A549 (cell line): ENCODE data around the gene CYP4F2. TPM values are rescaled to one million over a fixed set of nuclear protein-coding genes. Genes with fewer than 3 reads are reported as not detected.

Source experiments
- ATAC-seq, 2 experiments: fragments of 200-7000 bp in 1 of 2; fragments of >200 bp in 1 of 2; cut with Nextera tagmentation in 1 of 2; cut with Tn5 transposase in 1 of 2; 3 replicates each; pipeline versions ENCODE4 v1.8.0 to v1.9.1; 2018 to 2020; ENCODE audit warnings: mild to moderate bottlenecking in 1 of 2, moderate library complexity in 1 of 2
- CTCF ChIA-PET: fragments of 300-600 bp; sonication (Branson Sonifier 250); formaldehyde crosslinking; extraction: SDS; loops from one replicate; lab custom pipeline; 2021; ENCODE audit warnings: antibody characterized with exemption, inconsistent platforms; lab: Yijun Ruan, JAX
- POLR2A ChIA-PET: fragments of 350-600 bp; formaldehyde crosslinking; extraction: SDS; loops from one replicate; lab custom pipeline; 2021; ENCODE audit warnings: antibody characterized with exemption, inconsistent platforms; lab: Yijun Ruan, JAX
- DNase-seq, 2 experiments: peaks; one replicate each; pipeline versions ENCODE4 v3.0.0 to v3.0.0-alpha.2; 2011 to 2016; ENCODE audit warnings: low read depth in 1 of 2, low spot score in 1 of 2
- FAIRE-seq: peaks from 2 replicates; lab custom pipeline; 2011; peaks lifted over from hg19 to GRCh38; lab: Jason Lieb, UNC
- H3K27ac ChIP-seq, 2 experiments: fragments of >200 bp; sonication (Bioruptor Twin); formaldehyde crosslinking; 3 replicates each; pipeline ENCODE4 v1.5.1; 2016 to 2017
- H3K4me1 ChIP-seq: fragments of >200 bp; sonication (Bioruptor Twin); formaldehyde crosslinking; 3 replicates; pipeline ENCODE4 v1.6.1; 2016
- H3K4me2 ChIP-seq: fragments of >200 bp; sonication (Bioruptor Twin); formaldehyde crosslinking; 3 replicates; pipeline ENCODE4 v1.6.1; 2016
- H3K4me3 ChIP-seq: fragments of >200 bp; sonication (Bioruptor Twin); formaldehyde crosslinking; 3 replicates; pipeline ENCODE4 v1.5.1; 2016
- H3K9me3 ChIP-seq: fragments of >200 bp; sonication (Bioruptor Twin); formaldehyde crosslinking; 3 replicates; pipeline ENCODE4 v1.6.1; 2016
- BHLHE40 ChIP-seq: IDR thresholded peaks from 2 replicates; pipeline ENCODE4 v1.6.1; 2012; ENCODE audit warnings: low read depth, low read length, inconsistent platforms
- CBX2 ChIP-seq: fragments of 200-600 bp; sonication (generic); IDR thresholded peaks from 2 replicates; pipeline ENCODE4 v1.6.1; 2016; ENCODE audit warnings: low read depth, mild to moderate bottlenecking, borderline replicate concordance
- CBX8 ChIP-seq: fragments of 200-600 bp; sonication (generic); IDR thresholded peaks from 2 replicates; pipeline ENCODE4 v1.6.1; 2016
- CEBPB ChIP-seq, 2 experiments: fragments of >200 bp in 1 of 2; sonication (Bioruptor Twin) in 1 of 2; formaldehyde crosslinking in 1 of 2; IDR thresholded peaks; 2 replicates each; pipeline ENCODE4 v1.6.1; 2012 to 2016
- CHD2 ChIP-seq: fragments of 150-350 bp; IDR thresholded peaks from 2 replicates; pipeline ENCODE4 v1.6.1; 2014; ENCODE audit warnings: low read length; ENCODE audit not compliant: partially characterized antibody
- EHMT2 ChIP-seq: fragments of 200-600 bp; sonication (generic); IDR thresholded peaks from 2 replicates; pipeline ENCODE4 v1.6.1; 2016; ENCODE audit warnings: antibody characterized with exemption, low read depth, mild to moderate bottlenecking, moderate library complexity
- EP300 ChIP-seq, 2 experiments: fragments of >200 bp; sonication (Bioruptor Twin); formaldehyde crosslinking; IDR thresholded peaks; 2 replicates in 1 of 2; 3 replicates in 1 of 2; pipeline ENCODE4 v1.6.1; 2016 to 2017
- FOSL2 ChIP-seq, 2 experiments: fragments of 450-650 bp in 1 of 2; fragments of >200 bp in 1 of 2; sonication (Bioruptor Twin) in 1 of 2; formaldehyde crosslinking; IDR thresholded peaks; 2 replicates each; pipeline versions ENCODE4 v1.5.0 to v1.6.1; 2016 to 2020; ENCODE audit warnings: mild to moderate bottlenecking in 1 of 2, moderate library complexity in 1 of 2
- HDAC2 ChIP-seq: fragments of 200-600 bp; sonication (generic); IDR thresholded peaks from 2 replicates; pipeline ENCODE4 v1.6.1; 2016
- HEYL ChIP-seq: fragments of 250-450 bp; sonication (Bioruptor Pico); IDR thresholded peaks from 2 replicates; pipeline ENCODE4 v1.8.0; 2021; ENCODE audit warnings: mild to moderate bottlenecking, moderate library complexity
- HOXA7 ChIP-seq: fragments of 250-450 bp; sonication (Bioruptor Pico); IDR thresholded peaks from 2 replicates; pipeline ENCODE4 v1.5.0; 2020; ENCODE audit warnings: mild to moderate bottlenecking, moderate library complexity
- HOXB13 ChIP-seq: fragments of 250-450 bp; sonication (Bioruptor Pico); IDR thresholded peaks from 2 replicates; pipeline ENCODE4 v1.5.0; 2020; ENCODE audit warnings: low read depth, mild to moderate bottlenecking, moderate library complexity
- HOXB5 ChIP-seq: fragments of 250-450 bp; sonication (Bioruptor Pico); IDR thresholded peaks from 2 replicates; pipeline ENCODE4 v1.5.0; 2020; ENCODE audit warnings: mild to moderate bottlenecking, moderate library complexity
- JUN ChIP-seq, 2 experiments: fragments of >200 bp; sonication (Bioruptor Twin); formaldehyde crosslinking; IDR thresholded peaks; 2 replicates in 1 of 2; 3 replicates in 1 of 2; pipeline ENCODE4 v1.6.1; 2016 to 2017
- KDM1A ChIP-seq: fragments of 200-600 bp; sonication (generic); IDR thresholded peaks from 2 replicates; pipeline ENCODE4 v1.6.1; 2016; ENCODE audit warnings: low read depth, mild to moderate bottlenecking
- MAFK ChIP-seq: fragments of 450-650 bp; IDR thresholded peaks from 2 replicates; pipeline ENCODE4 v1.6.1; 2014; ENCODE audit not compliant: partially characterized antibody
- MAZ ChIP-seq: fragments of 150-350 bp; IDR thresholded peaks from 2 replicates; pipeline ENCODE4 v1.6.1; 2014; ENCODE audit warnings: antibody characterized with exemption, low read depth, low read length, borderline replicate concordance
- NFE2L2 ChIP-seq: fragments of 150-350 bp; conservative IDR thresholded peaks from 2 replicates; pipeline ENCODE4 v1.6.1; 2014; ENCODE audit warnings: low read length
- NR3C1 ChIP-seq: fragments of >200 bp; sonication (Bioruptor Twin); formaldehyde crosslinking; IDR thresholded peaks from 3 replicates; pipeline ENCODE4 v1.6.1; 2017
- PHF8 ChIP-seq: fragments of 200-600 bp; sonication (generic); IDR thresholded peaks from 2 replicates; pipeline ENCODE4 v1.6.1; 2016; ENCODE audit warnings: low read depth, mild to moderate bottlenecking, antibody characterized with exemption, moderate library complexity, borderline replicate concordance
- POLR2A ChIP-seq: IDR thresholded peaks from 2 replicates; pipeline ENCODE4 v1.6.1; 2012; ENCODE audit warnings: mild to moderate bottlenecking, low read length
- POLR2AphosphoS2 ChIP-seq: conservative IDR thresholded peaks from 2 replicates; pipeline ENCODE4 v1.6.1; 2012; ENCODE audit warnings: low read length, improper control_type of control experiment, inconsistent platforms
- RAD21 ChIP-seq, 2 experiments: fragments of >200 bp in 1 of 2; sonication (Bioruptor Twin) in 1 of 2; formaldehyde crosslinking in 1 of 2; IDR thresholded peaks in 1 of 2; conservative IDR thresholded peaks in 1 of 2; 2 replicates in 1 of 2; 3 replicates in 1 of 2; pipeline ENCODE4 v1.6.1; 2012 to 2018; ENCODE audit warnings: inconsistent platforms in 1 of 2
- RFX5 ChIP-seq: fragments of 450-650 bp; IDR thresholded peaks from 2 replicates; pipeline ENCODE4 v1.7.1; 2014; ENCODE audit warnings: antibody characterized with exemption, mild to moderate bottlenecking, moderate library complexity
- SMC3 ChIP-seq: fragments of >200 bp; sonication (Bioruptor Twin); formaldehyde crosslinking; IDR thresholded peaks from 3 replicates; pipeline ENCODE4 v1.6.1; 2018; ENCODE audit warnings: inconsistent platforms
- SREBF2 ChIP-seq: fragments of 450-650 bp; IDR thresholded peaks from 2 replicates; pipeline ENCODE4 v1.6.1; 2014; ENCODE audit warnings: mild to moderate bottlenecking, moderate library complexity
- TP53 ChIP-seq: fragments of 250-450 bp; sonication (Bioruptor Pico); IDR thresholded peaks from 2 replicates; pipeline ENCODE4 v1.5.0; 2021; ENCODE audit warnings: mild to moderate bottlenecking, moderate library complexity
- ZC3H11A ChIP-seq: fragments of 450-650 bp; IDR thresholded peaks from 2 replicates; pipeline ENCODE4 v1.6.1; 2014; ENCODE audit warnings: antibody characterized with exemption, mild to moderate bottlenecking
- WGBS: methylation state at CpG from one replicate; pipeline ENCODE4 v1.1.6; 2017; ENCODE audit errors: missing lambda C conversion rate; 5-methylcytosine and 5-hydroxymethylcytosine counted together
- polyA plus RNA-seq, 4 experiments: library from polyadenylated mRNA; depleted of rRNA in 3 of 4; stranded (reverse); fragments of >200 nt; fragmentation: RNase III in 1 of 4; extraction: RNeasy Plus Mini Kit Qiagen cat#74134 plus additional on column Dnase treatment in 1 of 4; gene quantifications; 2 replicates in 3 of 4; 3 replicates in 1 of 4; pipeline ENCODE4 v1.2.3, GENCODE V29; 2011 to 2017
- TF ChIP-seq, protein P1 (sequence below): fragments of >200 bp; sonication (Bioruptor Twin); formaldehyde crosslinking; IDR thresholded peaks from 3 replicates; pipeline ENCODE4 v1.5.1; 2016
- TF ChIP-seq, protein P2 (sequence below): IDR thresholded peaks from 2 replicates; pipeline ENCODE4 v1.6.1; 2012; ENCODE audit warnings: low read depth, borderline replicate concordance
- TF ChIP-seq, protein P3 (sequence below): IDR thresholded peaks from 2 replicates; pipeline ENCODE4 v1.6.1; 2012
- TF ChIP-seq, protein P4 (sequence below): fragments of >200 bp; sonication (Bioruptor Twin); formaldehyde crosslinking; IDR thresholded peaks from 2 replicates; pipeline ENCODE4 v1.6.1; 2016
- TF ChIP-seq, protein P5 (sequence below): fragments of 150-350 bp; IDR thresholded peaks from 2 replicates; pipeline ENCODE4 v1.6.1; 2014; ENCODE audit warnings: low read depth, mild to moderate bottlenecking, low read length
- TF ChIP-seq, protein P6 (sequence below): fragments of 250-450 bp; sonication (Bioruptor Pico); IDR thresholded peaks from 2 replicates; pipeline ENCODE4 v1.5.0; 2021; ENCODE audit warnings: mild to moderate bottlenecking, moderate library complexity, borderline replicate concordance

Gene CYP4F2
- polyA plus RNA-seq, 2 of the 4 experiments (the other 2 are of a cell fraction) = 0.13 to 0.43 TPM

DNA sequence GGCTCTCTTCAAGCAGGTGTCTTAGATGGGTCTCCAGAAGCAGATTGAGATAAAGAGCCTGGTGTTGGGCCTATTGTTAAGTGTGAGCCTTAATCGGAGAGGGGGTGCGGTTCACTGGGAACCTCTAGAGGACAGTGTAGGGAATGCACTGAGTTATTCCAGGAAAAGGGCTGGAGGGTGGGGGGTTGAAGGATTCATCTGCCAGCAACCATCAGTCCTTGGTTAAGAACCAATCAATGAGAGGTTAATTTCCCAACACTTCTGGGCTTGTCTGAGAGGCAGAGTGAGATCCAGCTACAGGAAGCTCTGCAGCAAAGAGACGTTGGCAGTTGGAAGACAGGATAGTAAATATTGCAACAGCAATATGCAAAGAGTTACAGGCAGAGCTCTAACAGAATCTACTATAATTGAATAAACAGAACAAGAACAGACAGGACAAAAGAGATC, 28.7 kb downstream of the CYP4F2 start:
- TF ChIP-seq CHD2 (no peak), KDM1A (no peak), ZC3H11A (no peak), CEBPB (IDR thresholded peaks at IDR 0.05) (no peak), NR3C1 (no peak), NFE2L2 (no peak), POLR2AphosphoS2 (no peak), HEYL (CRISPR knock-in tag) (no peak), SMC3 (peak; percentile 40; the same call in 1 of the 3 replicates), RAD21 (conservative IDR thresholded peaks at IDR 0.05 in 1 of 2, IDR thresholded peaks at IDR 0.05 in 1 of 2) (peak; percentile 53 to 70), EP300 (IDR thresholded peaks at IDR 0.05) (no peak), HOXB13 (no peak), TP53 (CRISPR knock-in tag) (no peak), POLR2A (no peak), EHMT2 (no peak), RFX5 (no peak), HOXA7 (CRISPR knock-in tag) (no peak), BHLHE40 (no peak), PHF8 (no peak), FOSL2 (IDR thresholded peaks at IDR 0.05) (no peak), FOSL2 (CRISPR knock-in tag; IDR thresholded peaks at IDR 0.05) (no peak), HDAC2 (no peak), JUN (IDR thresholded peaks at IDR 0.05) (no peak)
- TF ChIP-seq, protein P1, sequence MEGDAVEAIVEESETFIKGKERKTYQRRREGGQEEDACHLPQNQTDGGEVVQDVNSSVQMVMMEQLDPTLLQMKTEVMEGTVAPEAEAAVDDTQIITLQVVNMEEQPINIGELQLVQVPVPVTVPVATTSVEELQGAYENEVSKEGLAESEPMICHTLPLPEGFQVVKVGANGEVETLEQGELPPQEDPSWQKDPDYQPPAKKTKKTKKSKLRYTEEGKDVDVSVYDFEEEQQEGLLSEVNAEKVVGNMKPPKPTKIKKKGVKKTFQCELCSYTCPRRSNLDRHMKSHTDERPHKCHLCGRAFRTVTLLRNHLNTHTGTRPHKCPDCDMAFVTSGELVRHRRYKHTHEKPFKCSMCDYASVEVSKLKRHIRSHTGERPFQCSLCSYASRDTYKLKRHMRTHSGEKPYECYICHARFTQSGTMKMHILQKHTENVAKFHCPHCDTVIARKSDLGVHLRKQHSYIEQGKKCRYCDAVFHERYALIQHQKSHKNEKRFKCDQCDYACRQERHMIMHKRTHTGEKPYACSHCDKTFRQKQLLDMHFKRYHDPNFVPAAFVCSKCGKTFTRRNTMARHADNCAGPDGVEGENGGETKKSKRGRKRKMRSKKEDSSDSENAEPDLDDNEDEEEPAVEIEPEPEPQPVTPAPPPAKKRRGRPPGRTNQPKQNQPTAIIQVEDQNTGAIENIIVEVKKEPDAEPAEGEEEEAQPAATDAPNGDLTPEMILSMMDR = peak; percentile 41
- TF ChIP-seq, protein P2, sequence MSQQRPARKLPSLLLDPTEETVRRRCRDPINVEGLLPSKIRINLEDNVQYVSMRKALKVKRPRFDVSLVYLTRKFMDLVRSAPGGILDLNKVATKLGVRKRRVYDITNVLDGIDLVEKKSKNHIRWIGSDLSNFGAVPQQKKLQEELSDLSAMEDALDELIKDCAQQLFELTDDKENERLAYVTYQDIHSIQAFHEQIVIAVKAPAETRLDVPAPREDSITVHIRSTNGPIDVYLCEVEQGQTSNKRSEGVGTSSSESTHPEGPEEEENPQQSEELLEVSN = no peak
- TF ChIP-seq, protein P3, sequence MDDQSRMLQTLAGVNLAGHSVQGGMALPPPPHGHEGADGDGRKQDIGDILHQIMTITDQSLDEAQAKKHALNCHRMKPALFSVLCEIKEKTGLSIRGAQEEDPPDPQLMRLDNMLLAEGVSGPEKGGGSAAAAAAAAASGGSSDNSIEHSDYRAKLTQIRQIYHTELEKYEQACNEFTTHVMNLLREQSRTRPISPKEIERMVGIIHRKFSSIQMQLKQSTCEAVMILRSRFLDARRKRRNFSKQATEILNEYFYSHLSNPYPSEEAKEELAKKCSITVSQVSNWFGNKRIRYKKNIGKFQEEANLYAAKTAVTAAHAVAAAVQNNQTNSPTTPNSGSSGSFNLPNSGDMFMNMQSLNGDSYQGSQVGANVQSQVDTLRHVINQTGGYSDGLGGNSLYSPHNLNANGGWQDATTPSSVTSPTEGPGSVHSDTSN = no peak
- TF ChIP-seq, protein P4, sequence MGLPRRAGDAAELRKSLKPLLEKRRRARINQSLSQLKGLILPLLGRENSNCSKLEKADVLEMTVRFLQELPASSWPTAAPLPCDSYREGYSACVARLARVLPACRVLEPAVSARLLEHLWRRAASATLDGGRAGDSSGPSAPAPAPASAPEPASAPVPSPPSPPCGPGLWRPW = no peak
- Histone ChIP-seq H3K9me3 (no peaks in the 10 kb centered on the region), H3K4me2 (no peak overlapping the region), H3K4me1 (no peaks in the 10 kb centered on the region), H3K27ac (no peak overlapping the region), H3K4me3 (no peak overlapping the region)
- DNase-seq = peak; percentile 56 to 72
- CTCF ChIA-PET = interaction anchor here (0.8 to 1.1 kb wide), 5 partner anchors 21 to 239 kb away, joined by 3 to 5 read pairs (median 3); no protein-coding TSS in a partner anchor
- FAIRE-seq = no peak
- POLR2A ChIA-PET = interaction anchor here (1.1 kb wide), 1 partner anchor 32 kb away, joined by 3 read pairs; no protein-coding TSS in a partner anchor
- ATAC-seq = peak; percentile 96 to 97
- WGBS = 6% methylated on average over 3 of the region's 3 CpGs

DNA sequence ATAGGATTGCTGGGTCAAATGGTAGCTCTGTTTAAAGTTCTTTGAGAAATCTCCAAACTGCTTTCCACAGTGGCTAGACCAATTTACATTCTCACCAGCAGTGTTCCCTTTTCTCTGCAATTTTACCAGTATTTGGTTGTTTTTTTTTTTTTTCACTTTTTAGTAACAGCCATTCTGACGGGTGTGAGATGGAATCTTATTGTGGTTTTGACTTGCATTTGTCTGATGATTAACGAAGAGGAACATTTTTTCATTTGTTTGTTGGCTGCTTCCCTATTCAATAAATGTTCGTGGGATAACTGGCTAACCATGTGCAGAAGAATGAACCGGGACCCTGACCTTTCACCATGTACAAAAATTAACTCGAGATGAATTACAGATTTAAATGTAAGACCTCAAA, 31.2 kb downstream of the CYP4F2 start:
- H3K4me3 ChIP-seq = no peak overlapping the region
- FAIRE-seq = no peak
- WGBS = 21% methylated on average over 5 of the region's 5 CpGs
- no peak overlapping the region for H3K27ac ChIP-seq
- no peaks in the 10 kb centered on the region for H3K9me3 ChIP-seq
- H3K4me2 ChIP-seq = no peak overlapping the region
- no peak for ATAC-seq
- ChIA-PET CTCF (interaction anchor here (0.6 to 1.4 kb wide), 2 partner anchors 10 to 237 kb away, joined by 3 read pairs; no protein-coding TSS in a partner anchor), POLR2A (no interaction called here)
- DNase-seq = no peak
- H3K4me1 ChIP-seq = no peaks in the 10 kb centered on the region
- TF ChIP-seq MAZ = no peak
- TF ChIP-seq CBX2 = no peak
- TF ChIP-seq TP53 (CRISPR knock-in tag) = no peak
- TF ChIP-seq BHLHE40 = no peak
- TF ChIP-seq NR3C1 = no peak
- TF ChIP-seq MAFK = no peak
- TF ChIP-seq SREBF2 = no peak
- TF ChIP-seq KDM1A = no peak
- no peak for TF ChIP-seq HOXB5 (CRISPR knock-in tag)
- TF ChIP-seq, protein P5, sequence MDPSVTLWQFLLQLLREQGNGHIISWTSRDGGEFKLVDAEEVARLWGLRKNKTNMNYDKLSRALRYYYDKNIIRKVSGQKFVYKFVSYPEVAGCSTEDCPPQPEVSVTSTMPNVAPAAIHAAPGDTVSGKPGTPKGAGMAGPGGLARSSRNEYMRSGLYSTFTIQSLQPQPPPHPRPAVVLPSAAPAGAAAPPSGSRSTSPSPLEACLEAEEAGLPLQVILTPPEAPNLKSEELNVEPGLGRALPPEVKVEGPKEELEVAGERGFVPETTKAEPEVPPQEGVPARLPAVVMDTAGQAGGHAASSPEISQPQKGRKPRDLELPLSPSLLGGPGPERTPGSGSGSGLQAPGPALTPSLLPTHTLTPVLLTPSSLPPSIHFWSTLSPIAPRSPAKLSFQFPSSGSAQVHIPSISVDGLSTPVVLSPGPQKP = no peak
- TF ChIP-seq CBX8 = no peak
- TF ChIP-seq, protein P6, sequence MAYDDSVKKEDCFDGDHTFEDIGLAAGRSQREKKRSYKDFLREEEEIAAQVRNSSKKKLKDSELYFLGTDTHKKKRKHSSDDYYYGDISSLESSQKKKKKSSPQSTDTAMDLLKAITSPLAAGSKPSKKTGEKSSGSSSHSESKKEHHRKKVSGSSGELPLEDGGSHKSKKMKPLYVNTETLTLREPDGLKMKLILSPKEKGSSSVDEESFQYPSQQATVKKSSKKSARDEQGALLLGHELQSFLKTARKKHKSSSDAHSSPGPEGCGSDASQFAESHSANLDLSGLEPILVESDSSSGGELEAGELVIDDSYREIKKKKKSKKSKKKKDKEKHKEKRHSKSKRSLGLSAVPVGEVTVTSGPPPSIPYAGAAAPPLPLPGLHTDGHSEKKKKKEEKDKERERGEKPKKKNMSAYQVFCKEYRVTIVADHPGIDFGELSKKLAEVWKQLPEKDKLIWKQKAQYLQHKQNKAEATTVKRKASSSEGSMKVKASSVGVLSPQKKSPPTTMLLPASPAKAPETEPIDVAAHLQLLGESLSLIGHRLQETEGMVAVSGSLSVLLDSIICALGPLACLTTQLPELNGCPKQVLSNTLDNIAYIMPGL (CRISPR knock-in tag) = no peak
